Measurements from ENCODE around the gene SRBD1.

SRBD1 gene, protein sequence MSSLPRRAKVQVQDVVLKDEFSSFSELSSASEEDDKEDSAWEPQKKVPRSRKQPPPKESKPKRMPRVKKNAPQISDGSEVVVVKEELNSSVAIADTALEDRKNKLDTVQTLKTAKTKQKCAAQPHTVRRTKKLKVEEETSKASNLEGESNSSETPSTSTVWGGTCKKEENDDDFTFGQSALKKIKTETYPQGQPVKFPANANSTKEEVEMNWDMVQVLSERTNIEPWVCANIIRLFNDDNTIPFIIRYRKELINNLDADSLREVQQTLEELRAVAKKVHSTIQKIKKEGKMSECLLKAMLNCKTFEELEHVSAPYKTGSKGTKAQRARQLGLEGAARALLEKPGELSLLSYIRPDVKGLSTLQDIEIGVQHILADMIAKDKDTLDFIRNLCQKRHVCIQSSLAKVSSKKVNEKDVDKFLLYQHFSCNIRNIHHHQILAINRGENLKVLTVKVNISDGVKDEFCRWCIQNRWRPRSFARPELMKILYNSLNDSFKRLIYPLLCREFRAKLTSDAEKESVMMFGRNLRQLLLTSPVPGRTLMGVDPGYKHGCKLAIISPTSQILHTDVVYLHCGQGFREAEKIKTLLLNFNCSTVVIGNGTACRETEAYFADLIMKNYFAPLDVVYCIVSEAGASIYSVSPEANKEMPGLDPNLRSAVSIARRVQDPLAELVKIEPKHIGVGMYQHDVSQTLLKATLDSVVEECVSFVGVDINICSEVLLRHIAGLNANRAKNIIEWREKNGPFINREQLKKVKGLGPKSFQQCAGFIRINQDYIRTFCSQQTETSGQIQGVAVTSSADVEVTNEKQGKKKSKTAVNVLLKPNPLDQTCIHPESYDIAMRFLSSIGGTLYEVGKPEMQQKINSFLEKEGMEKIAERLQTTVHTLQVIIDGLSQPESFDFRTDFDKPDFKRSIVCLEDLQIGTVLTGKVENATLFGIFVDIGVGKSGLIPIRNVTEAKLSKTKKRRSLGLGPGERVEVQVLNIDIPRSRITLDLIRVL

DNA sequence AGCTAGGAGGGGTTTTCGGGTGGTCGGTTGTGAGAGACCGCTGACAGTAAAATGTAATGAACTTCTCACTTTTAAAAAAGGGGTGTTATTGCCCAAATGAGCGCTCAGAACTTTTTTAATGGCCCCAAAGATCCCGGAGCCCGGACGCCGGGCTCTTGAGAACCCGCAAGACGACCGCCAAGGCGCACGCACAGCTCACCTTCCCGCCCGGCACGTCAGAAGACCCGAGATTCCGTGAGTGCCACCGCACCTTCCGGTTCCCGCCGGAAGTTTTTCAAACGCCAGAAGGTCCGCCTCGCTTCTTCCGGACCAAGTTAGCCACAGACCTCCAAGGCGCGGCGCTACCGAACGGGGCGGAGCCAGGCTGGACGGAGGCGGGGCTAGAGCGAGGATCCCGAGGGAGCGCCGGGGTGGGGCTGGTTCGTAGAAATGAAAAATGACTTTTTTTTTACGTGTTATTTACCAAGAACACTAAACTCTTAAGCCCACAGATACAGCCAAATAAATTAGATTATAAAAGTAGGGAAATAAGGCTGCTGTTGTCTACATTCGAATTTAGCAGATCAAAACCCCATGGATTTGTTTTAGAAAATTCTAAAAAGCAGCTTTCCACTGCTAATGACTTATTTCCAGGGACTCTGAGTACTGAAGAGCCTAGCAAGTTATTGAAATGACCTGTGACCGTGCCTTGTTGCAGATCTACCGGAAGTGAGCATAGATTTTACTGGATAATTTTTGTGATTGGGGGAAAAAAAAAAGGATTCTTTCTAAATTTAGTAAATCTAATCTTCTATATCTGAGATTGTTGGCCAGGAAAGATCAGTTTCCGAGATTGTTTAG is at the start of gene SRBD1:
Gene SRBD1, minus strand, starts transcription at position 248 of the 840 bp plus-strand sequence. CDS start 5,826 bp downstream, outside the sequence.
- Histone ChIP-seq H3K9ac (ENCODE audit: low read depth, low read length) (peak within 1 kb of the TSS; percentile 99), H3K9me3 (ENCODE audit: control insufficient read depth, insufficient read depth, low read length) (no peaks in the 10 kb centered on the region), H3K36me3 (ENCODE audit: insufficient read depth, low read length) (no peaks in the 10 kb centered on the region), H3K4me1 (ENCODE audit: insufficient read depth, low read length) (0 out of 2 replicates have a peak, but pooled peaks cover 3% of the 10 kb centered on the region)

DNA sequence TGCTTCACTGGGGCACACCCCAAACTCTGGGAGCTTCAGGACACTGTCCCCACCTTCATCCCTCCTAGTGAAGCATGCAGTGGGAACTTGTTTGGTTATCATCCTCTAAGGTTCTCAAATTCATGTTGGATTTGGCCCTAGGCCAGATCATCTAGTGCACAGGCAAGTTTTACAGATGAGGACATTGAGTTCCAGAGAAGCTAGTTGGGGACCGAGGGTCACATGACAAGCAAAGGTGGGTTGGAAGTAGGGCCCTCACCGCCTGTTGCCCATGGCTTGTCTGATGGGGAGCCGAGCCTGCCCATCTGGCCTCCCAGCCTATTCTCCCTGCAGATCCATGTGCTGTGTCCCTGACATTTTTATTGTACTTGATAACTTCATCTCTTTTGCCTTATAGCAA is 43.2 kb upstream of the SRBD1 start:
- no peaks in the 10 kb centered on the region for H3K4me1 ChIP-seq (ENCODE audit: insufficient read depth, low read length)
- no peaks in the 10 kb centered on the region for H3K36me3 ChIP-seq (ENCODE audit: insufficient read depth, low read length)
- no peaks in the 10 kb centered on the region for H3K9me3 ChIP-seq (ENCODE audit: control insufficient read depth, insufficient read depth, low read length)
- H3K9ac ChIP-seq (ENCODE audit: low read depth, low read length), result no peak overlapping the region

DNA sequence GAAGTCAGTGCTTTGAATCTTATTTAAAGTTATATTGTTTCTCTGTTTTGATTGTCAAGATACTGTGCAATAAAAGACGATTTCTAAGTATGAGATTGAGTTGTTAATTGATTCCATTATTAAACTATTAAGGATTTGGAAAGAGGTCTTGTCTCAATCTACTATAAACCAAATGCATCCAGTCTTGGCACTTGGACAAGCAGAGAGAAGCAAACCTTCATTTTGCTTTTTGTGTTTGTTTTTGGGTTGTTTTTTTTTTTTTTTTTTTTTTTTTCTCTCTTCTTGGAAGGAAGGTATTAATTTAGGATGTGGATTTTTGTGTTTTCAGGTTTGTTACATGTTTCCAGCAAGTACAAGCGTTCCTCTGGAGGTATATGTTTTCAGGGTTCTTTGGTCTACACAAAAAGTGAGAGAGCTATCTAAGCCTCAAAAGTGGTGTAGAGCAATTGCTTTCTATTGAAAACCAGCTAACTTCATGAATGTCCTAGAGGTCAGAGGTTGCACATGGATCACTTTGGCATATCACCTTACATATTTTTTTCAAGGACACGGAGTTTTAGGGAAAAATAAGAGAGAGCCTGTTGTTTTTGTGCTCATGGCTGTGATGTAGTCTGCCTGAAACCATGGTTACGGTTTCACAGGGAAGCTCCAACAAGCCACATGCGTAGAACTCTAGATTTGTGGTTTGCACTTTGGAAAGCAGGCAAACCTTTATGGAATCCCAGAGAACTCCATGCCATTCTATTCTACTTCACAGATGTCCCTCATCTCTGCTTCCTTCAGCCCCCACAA is 42.3 kb upstream of the SRBD1 start:
- no peaks in the 10 kb centered on the region for H3K9me3 ChIP-seq (ENCODE audit: control insufficient read depth, insufficient read depth, low read length)
- no peaks in the 10 kb centered on the region for H3K36me3 ChIP-seq (ENCODE audit: insufficient read depth, low read length)
- H3K4me1 ChIP-seq (ENCODE audit: insufficient read depth, low read length), result no peaks in the 10 kb centered on the region
- H3K9ac ChIP-seq (ENCODE audit: low read depth, low read length), result no peak overlapping the region

DNA sequence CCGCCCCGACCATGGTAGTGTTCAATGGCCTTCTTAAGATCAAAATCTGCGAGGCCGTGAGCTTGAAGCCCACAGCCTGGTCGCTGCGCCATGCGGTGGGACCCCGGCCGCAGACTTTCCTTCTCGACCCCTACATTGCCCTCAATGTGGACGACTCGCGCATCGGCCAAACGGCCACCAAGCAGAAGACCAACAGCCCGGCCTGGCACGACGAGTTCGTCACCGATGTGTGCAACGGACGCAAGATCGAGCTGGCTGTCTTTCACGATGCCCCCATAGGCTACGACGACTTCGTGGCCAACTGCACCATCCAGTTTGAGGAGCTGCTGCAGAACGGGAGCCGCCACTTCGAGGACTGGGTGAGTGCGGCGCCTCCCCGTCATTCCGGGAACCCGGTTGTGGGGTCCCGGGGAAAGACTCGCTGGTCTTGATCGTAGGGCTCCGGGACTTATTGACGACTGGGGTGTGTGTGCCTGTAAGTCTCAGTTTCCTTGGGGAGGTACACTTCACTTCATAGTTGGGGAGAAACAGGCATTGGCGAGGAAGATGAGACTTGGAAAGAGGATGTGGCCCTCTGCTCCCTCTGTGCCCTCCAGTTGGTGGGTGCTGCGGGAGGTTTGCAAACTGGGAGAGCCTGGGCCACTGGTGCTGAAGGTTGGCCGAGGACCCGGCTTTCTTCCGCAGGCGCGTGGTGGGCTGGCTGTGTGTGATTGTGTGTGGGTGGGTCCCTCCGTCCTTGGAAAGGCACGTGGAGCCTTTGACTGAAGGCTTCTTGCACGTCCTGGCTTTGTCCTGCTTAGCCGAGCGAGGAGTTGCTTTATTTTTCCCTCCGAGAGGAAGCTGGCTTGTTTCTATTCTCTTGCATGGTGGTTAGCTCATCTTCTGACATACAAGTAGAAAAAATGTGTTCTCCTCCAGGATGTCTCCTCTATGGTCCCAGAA is 41.3 kb upstream of the SRBD1 start:
- Histone ChIP-seq H3K9ac (ENCODE audit: low read depth, low read length) (peak overlapping the region; percentile 89; the same call in 1 of the 2 replicates), H3K4me1 (ENCODE audit: insufficient read depth, low read length) (no peaks in the 10 kb centered on the region), H3K9me3 (ENCODE audit: control insufficient read depth, insufficient read depth, low read length) (no peaks in the 10 kb centered on the region), H3K36me3 (ENCODE audit: insufficient read depth, low read length) (no peaks in the 10 kb centered on the region)

DNA sequence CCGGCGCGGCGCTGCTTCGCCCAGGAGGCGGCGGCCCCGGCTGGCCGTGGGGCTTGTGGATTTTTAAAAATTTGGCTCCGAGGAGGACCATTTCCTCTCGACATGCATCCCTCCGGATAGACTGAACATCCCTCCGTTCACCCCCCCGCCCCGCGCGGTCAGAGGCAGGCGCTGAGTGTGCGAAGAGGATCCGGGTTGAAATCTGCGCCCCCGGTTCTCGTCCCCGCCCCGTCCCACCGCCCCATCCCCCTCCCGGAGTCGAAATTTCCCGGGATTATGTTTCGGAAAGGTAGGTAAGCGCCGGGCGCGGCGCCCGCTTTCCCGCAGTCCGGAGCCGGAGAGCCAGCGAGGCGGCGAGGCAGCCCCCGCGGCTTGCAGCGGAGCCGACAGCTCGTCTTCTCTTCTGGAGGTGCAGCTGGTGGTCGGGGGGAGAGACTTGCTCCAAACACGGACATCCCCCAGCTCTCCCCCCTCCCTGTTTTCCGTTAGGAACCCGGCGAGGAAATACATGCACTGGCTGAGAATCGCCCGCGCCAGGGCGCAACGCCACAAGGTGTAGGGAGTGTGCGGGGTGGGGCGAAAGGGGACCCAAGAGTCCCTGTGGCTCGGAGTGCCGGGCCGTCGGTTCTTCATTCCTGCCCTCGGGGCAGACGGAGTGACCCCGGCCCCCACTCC is 40.5 kb upstream of the SRBD1 start, which contains the start of gene PRKCE:
Gene PRKCE, plus strand, starts transcription at position 261 of the 675 bp plus-strand sequence.
- Histone ChIP-seq H3K36me3 (ENCODE audit: insufficient read depth, low read length) (no peaks in the 10 kb centered on the region), H3K9me3 (ENCODE audit: control insufficient read depth, insufficient read depth, low read length) (no peaks in the 10 kb centered on the region), H3K4me1 (ENCODE audit: insufficient read depth, low read length) (no peaks in the 10 kb centered on the region), H3K9ac (ENCODE audit: low read depth, low read length) (peak within 1 kb of the TSS; percentile 89)

DNA sequence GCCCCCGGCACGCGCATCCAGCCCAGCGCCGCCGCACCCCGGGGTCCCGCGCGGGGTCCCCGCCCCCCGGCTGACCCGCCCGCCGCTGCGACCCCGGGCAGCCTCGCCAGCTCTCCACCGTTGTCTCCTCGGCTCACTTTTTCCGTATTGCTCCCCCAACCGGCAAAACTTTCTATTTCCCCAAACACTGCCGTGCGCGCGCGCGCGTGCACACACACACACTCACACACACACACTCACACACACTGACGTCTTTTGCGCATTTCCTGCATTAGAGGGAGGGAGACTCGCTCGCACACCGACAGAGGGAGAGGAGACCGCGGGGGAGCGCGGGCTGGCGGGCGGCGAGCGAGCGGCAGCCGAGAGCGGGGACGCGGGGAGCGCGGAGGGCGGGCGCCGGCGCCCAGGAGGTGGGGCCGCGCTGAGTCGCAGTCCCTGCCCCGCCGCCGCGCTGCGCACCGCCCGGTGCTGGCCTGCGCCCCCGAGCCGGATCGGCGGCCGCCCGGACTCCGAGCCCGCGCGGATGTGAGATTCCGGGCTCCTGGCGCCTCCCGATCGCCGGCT is 39.9 kb upstream of the SRBD1 start:
- peak overlapping the region; percentile 89 for H3K9ac ChIP-seq (ENCODE audit: low read depth, low read length)
- H3K36me3 ChIP-seq (ENCODE audit: insufficient read depth, low read length), result no peaks in the 10 kb centered on the region
- H3K9me3 ChIP-seq (ENCODE audit: control insufficient read depth, insufficient read depth, low read length), result no peaks in the 10 kb centered on the region
- H3K4me1 ChIP-seq (ENCODE audit: insufficient read depth, low read length), result no peaks in the 10 kb centered on the region

DNA sequence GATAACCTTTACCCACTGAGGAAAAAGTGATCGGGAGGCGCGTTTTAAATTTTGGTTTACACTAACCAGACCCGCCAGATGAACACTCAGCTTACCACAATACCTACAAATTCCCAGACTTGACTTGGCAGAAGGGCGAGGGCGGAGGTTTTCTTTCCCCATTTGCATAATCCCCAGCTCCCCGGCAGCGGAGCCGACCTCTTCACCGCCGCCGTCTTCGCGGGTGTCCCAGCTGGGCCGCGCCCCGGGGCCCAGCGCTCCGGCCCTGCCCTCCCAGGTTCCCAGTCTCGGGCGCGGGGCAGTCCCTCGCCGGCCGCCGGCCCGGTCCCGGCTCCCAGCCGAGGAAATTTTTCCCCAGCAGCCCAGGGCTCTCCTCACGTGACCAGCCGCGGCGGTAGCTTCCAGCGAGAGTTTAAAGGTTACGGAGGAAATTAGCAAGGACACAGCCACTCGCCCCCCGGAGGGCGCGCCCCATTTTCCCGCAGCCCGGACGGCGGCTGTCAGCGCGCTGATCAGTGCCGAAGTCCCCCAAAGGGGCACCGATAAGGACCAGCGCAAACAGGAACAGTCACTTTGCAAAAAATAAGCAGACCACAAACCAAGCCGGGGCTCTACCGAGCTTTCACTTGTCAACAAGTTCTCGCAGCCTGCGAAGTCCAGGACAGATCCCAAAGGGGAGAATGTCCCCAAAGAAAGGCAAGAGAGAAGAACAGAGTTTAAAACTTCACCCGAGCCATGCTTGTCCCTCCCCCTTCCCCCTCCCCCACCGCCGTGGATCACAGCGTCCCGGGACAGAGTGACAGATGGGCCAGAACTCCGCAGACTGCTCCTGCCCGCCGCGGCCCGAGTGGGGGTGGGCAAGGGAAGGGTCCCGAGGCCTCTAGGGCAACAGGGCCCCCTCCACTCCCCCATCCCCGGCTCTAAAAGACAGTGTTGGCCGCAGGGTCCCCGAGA is 39.1 kb upstream of the SRBD1 start:
- Histone ChIP-seq H3K4me1 (ENCODE audit: insufficient read depth, low read length) (no peaks in the 10 kb centered on the region), H3K9me3 (ENCODE audit: control insufficient read depth, insufficient read depth, low read length) (no peaks in the 10 kb centered on the region), H3K9ac (ENCODE audit: low read depth, low read length) (peak overlapping the region; percentile 89), H3K36me3 (ENCODE audit: insufficient read depth, low read length) (no peaks in the 10 kb centered on the region)

DNA sequence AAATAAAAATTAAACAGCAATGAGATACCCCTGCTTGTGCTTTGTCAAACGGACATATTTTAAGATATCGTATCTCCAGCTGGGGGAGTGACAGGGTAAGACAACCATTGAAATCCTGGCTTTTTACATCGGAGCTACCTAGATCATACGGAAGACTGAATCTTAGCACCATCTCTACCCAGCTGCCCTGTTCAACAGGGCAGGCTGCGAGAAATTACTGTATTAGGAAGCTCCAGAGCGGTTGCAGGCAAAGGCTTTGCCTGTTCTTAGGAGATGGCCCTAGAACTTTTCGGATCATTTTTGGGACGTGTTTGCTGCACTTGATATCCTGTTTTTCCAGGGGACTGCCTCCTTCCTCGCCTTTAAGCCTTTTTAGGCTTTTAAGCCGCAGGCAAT is 38.4 kb upstream of the SRBD1 start:
- Histone ChIP-seq H3K4me1 (ENCODE audit: insufficient read depth, low read length) (no peaks in the 10 kb centered on the region), H3K9ac (ENCODE audit: low read depth, low read length) (peak overlapping the region; percentile 89)

DNA sequence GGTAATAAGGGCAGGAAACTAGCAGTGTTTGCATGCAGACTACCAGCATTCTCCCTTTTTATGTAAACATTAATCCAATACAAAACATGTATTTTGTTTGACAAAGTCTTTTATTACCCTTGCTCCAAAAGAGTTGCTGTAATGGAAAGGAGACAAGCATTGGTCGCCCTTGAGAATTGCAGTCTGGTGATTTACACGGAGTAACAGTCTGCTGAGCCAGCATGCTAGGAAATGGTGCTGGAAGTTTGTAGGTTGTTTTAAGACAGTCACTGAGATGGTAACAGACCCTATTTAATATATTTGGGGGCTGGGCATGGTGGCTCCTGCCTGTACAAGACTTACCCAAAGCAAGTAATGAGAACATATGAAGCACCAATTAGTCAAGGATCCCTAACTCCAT is 37.6 kb upstream of the SRBD1 start:
- Histone ChIP-seq H3K9me3 (ENCODE audit: control insufficient read depth, insufficient read depth, low read length) (no peaks in the 10 kb centered on the region), H3K4me1 (ENCODE audit: insufficient read depth, low read length) (no peaks in the 10 kb centered on the region), H3K36me3 (ENCODE audit: insufficient read depth, low read length) (no peaks in the 10 kb centered on the region), H3K9ac (ENCODE audit: low read depth, low read length) (no peak overlapping the region)

More for the DNA sequence above, 38.4 kb upstream of the SRBD1 start:
- no peaks in the 10 kb centered on the region for H3K36me3 ChIP-seq (ENCODE audit: insufficient read depth, low read length)
- no peaks in the 10 kb centered on the region for H3K9me3 ChIP-seq (ENCODE audit: control insufficient read depth, insufficient read depth, low read length)

DNA sequence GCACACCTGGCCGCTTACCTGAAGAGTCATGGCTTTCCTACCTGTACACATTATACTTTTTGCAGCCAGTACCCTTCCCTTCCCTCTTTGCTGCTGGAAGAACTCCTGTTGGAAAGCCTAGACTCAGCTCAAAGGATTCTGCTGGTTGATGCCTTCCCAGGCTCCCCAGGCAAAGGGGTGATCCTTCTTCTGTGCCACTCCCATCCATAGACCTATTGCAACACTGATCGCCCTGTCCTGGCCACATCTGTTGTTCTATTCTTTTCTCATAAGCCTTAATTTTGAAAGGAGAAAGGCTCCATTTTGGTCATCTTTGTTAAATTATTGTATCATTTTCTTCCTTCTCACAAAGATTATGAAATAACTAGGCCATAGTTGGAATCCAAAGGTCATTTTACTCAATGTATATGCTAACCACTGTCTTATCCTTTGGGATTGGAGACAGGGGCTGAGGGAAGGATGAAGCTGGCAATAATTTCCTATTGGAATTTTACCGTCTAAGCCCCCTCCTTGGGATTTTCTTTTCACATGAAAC is 37.0 kb upstream of the SRBD1 start:
- H3K4me1 ChIP-seq (ENCODE audit: insufficient read depth, low read length), result no peaks in the 10 kb centered on the region
- H3K9ac ChIP-seq (ENCODE audit: low read depth, low read length), result no peak overlapping the region
- H3K36me3 ChIP-seq (ENCODE audit: insufficient read depth, low read length), result no peaks in the 10 kb centered on the region
- H3K9me3 ChIP-seq (ENCODE audit: control insufficient read depth, insufficient read depth, low read length), result no peaks in the 10 kb centered on the region

DNA sequence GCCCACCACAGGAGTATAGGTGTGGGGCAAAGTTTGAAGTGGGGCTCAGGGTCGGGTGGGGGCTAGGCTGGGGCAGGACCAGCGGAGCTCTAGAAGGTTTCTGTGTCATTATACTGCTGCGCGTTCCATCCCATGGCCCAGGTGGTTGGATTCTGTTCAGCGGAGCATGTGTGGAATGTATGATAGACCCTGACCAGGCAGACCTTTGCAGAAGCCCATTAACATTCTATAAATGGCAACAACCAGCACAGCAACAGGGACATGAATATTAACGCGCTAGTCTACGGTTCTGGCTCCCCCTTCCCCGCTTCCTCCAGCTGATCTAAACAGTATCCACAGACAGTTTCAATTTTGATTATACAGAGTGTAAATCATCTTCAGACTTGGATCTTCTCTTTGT is 36.3 kb upstream of the SRBD1 start:
- no peaks in the 10 kb centered on the region for H3K36me3 ChIP-seq (ENCODE audit: insufficient read depth, low read length)
- H3K4me1 ChIP-seq (ENCODE audit: insufficient read depth, low read length), result no peaks in the 10 kb centered on the region
- H3K9ac ChIP-seq (ENCODE audit: low read depth, low read length), result no peak overlapping the region
- no peaks in the 10 kb centered on the region for H3K9me3 ChIP-seq (ENCODE audit: control insufficient read depth, insufficient read depth, low read length)

All from ES-I3 (cell line).